ENCODE measurements around the gene SEPTIN1.
"Not testable (repeated sequence)": the region's sequence is repeated elsewhere in the genome, so short reads cannot be mapped to it uniquely, and the experiment has no call there.

SEPTIN1 gene

DNA sequence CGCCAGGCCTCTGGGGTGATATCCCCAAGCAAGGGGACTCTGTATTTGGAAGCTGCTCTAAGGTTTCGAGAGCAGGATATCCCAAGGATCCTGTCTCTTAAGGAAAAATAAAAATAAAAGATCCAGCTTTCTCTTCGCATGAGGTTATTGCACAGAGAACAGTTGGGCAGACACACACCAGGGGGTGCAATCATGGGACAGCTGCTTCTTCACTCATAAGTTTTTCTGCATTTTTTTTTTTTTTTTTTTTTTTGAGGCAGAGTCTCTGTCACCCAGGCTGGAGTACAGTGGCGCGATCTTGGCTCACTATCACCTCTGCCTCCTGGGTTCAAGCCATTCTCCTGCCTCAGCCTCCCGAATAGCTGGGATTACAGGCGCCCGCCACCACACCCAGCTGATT is 40.4 kb downstream of the SEPTIN1 start:
- DNase-seq (ENCODE audit: low read depth in 2 of 2): not testable (repeated sequence)

DNA sequence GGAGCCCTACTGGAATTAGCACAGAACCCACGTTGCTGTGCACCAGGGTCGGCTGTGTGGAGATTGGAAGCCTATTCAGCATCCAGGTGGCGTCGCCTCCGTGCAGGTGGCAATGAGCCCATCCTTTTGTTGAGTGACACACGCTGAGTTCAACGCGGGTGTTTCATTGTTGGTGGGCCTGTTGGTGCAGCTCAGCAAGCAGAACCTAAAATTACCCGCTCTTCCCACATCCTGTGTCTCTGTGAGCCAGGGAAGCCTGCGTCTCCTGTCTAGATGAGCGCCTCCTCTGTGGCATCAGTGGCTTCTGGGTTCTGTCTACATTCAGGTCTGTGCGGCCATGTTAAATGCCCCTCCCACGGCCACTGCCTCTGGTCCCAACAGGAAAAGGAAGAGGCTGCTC is 41.7 kb downstream of the SEPTIN1 start:
- DNase-seq (ENCODE audit: low read depth in 2 of 2): no peak

DNA sequence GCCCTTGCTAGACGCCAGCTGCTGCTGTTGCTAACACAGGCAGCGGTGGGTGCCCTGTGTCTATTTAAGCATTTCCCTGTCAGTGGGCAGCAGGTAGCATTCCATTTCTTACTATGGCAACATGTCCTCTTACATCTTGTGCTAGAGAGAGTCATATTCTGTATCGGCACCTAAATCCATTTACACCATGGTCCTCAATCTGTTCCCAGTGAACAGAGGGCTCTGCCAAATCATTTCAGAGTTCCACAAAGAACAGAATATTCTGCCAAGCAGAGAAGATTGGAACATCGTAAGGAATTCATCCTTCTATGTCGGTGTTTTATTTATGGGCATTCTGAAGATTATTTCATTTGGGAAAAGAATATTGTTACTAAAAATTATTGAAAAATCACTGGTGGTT is 43.6 kb downstream of the SEPTIN1 start:
- DNase-seq (ENCODE audit: low read depth in 2 of 2): not testable (repeated sequence)

DNA sequence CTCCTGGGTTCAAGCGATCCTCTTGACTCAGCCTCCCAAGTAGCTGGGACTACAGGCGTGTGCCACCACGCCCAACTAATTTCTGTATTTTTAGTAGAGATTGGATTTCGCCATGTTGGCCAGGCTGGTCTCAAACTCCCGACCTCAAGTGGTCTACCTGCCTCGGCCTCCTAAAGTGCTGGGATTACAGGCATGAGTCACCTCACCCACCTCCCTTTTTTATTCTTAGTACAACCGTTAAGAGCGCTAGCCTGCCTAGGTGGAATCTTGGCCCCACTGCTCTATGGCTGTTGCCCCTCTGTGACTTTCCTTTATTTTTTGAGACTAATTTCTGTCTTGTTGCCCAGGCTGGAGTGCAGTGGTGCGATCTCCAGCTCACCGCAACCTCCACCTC is 44.4 kb downstream of the SEPTIN1 start:
- DNase-seq (ENCODE audit: low read depth in 2 of 2): not testable (repeated sequence)

DNA sequence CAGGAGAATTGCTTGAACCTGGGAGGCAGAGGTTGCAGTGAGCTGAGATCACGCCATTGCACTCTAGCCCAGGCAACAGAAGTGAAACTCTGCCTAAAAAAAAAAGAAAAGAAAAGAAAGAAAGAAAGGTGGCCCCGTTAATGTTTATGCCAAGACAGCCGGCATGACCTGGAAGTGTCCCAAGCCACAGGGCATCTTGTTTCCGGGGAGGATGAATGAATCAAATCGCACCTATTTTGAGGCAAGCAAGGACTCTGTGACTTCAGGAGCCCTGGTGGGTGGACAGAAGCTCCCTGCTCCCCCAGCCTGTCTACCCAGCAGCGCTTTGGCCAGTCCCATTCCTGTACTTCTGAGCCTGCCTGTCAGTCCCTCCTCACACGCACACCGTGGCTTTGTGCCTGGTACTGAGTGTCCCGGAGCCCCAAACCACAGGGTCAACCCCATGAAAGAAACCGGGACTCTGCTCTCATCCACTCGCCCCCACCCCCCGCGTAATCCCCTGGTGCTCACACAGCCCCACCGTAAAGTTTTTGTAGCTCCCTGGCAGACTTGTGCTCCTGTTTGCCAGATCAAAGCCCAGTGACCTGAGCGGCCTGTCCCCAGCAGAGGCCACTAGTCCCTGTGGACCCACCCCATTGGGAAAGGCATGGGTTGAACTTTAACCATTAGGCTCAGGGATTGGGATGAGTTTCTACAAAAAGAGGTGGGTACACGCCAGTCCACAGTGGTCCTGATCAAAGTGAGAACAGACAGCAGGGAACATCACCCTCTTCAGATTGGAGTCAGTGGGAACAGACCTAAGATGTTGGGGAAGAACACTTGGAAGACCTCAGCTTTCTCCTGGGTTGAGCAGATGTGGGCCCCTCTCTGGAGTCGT is 46.5 kb downstream of the SEPTIN1 start:
- DNase-seq (ENCODE audit: low read depth in 2 of 2): no peak

GRCh38 chr16:30335028-30335597 is 47.2 kb downstream of the SEPTIN1 start:
- peak; percentile 66 to 72 for DNase-seq (ENCODE audit: low read depth in 2 of 2)

DNA sequence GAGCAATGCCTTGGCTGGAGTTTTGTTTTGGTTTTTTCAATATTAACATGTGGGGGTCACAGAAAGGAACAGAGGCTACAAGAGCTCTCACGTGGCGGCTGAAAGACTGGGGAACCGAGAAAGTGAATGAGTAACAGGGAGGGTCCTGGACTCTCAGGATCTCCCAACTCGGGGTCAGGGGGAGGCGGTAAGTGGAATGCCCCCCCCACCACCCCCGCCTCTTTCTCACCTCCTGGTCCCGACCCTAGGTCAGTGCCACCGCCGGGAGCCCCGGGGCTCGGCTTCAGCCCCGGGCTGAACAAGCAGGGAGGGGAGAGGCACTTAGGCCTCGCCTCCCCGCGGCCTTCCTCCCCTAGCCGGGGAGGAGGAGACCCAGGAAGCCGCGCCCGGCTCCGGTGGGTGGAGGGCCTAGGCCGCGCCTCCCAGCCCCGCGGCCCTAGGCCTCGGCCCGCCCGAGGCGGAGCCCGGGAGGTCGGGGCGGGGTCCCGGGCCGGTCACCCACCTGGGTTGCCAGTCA is 47.8 kb downstream of the SEPTIN1 start:
- DNase-seq (ENCODE audit: low read depth in 2 of 2): peak; percentile 66 to 80
